HEK293 (cell line): ENCODE results near the gene SOX18.

ENCODE experiments used
- BCL11A ChIP-seq: fragments of 450-650 bp; formaldehyde crosslinking; IDR thresholded peaks from 2 replicates; pipeline ENCODE4 v1.5.1; 2016; ENCODE audit warnings: low read depth, missing biosample characterization, missing genetic modification characterization
- GLI2 ChIP-seq: fragments of 450-650 bp; formaldehyde crosslinking; IDR thresholded peaks from 2 replicates; pipeline ENCODE4; 2017; ENCODE audit warnings: missing biosample characterization, missing genetic modification characterization, low read depth, borderline replicate concordance
- HOXA7 ChIP-seq: sonication (generic); formaldehyde crosslinking; IDR thresholded peaks from 2 replicates; pipeline ENCODE4 v1.8.1; 2022; ENCODE audit warnings: missing genetic modification reagents, borderline replicate concordance
- IKZF3 ChIP-seq: fragments of 450-650 bp; IDR thresholded peaks from 2 replicates; pipeline ENCODE4 v1.5.0; 2018; ENCODE audit warnings: missing biosample characterization, mild to moderate bottlenecking, missing genetic modification characterization, moderate library complexity
- KLF7 ChIP-seq: fragments of 450-650 bp; formaldehyde crosslinking; IDR thresholded peaks from 2 replicates; pipeline ENCODE4 v1.5.1; 2016; ENCODE audit warnings: missing biosample characterization, missing genetic modification characterization, borderline replicate concordance
- KLF8 ChIP-seq: fragments of 450-650 bp; formaldehyde crosslinking; IDR thresholded peaks from 2 replicates; pipeline ENCODE4 v1.5.1; 2016; ENCODE audit warnings: missing biosample characterization, missing genetic modification characterization
- SCRT1 ChIP-seq: fragments of 450-650 bp; formaldehyde crosslinking; IDR thresholded peaks from 2 replicates; pipeline ENCODE4 v1.5.1; 2016; ENCODE audit warnings: missing biosample characterization, missing genetic modification characterization, borderline replicate concordance
- SP7 ChIP-seq: fragments of 450-650 bp; formaldehyde crosslinking; IDR thresholded peaks from 2 replicates; pipeline ENCODE4 v1.5.1; 2016; ENCODE audit warnings: missing biosample characterization, missing genetic modification characterization
- ZBTB1 ChIP-seq: fragments of 450-650 bp; formaldehyde crosslinking; IDR thresholded peaks from 2 replicates; pipeline ENCODE4 v1.5.1; 2016; ENCODE audit warnings: missing biosample characterization, missing genetic modification characterization
- ZBTB20 ChIP-seq: fragments of 450-650 bp; formaldehyde crosslinking; IDR thresholded peaks from 2 replicates; pipeline ENCODE4 v1.5.1; 2016; ENCODE audit warnings: missing biosample characterization, missing genetic modification characterization
- ZBTB21 ChIP-seq: fragments of 450-650 bp; formaldehyde crosslinking; IDR thresholded peaks from 2 replicates; pipeline ENCODE4 v1.5.1; 2017; ENCODE audit warnings: missing biosample characterization, missing genetic modification characterization
- ZBTB8A ChIP-seq: fragments of 450-650 bp; formaldehyde crosslinking; IDR thresholded peaks from 2 replicates; pipeline ENCODE4 v1.5.1; 2016; ENCODE audit warnings: missing biosample characterization, missing genetic modification characterization
- ZFP3 ChIP-seq: fragments of 450-650 bp; formaldehyde crosslinking; IDR thresholded peaks from 2 replicates; pipeline ENCODE4 v1.5.1; 2016; ENCODE audit warnings: low read depth, missing biosample characterization, missing genetic modification characterization
- ZNF112 ChIP-seq: fragments of 450-650 bp; formaldehyde crosslinking; IDR thresholded peaks from 2 replicates; pipeline ENCODE4 v1.5.0; 2017; ENCODE audit warnings: missing biosample characterization, missing genetic modification characterization
- ZNF121 ChIP-seq: fragments of 450-650 bp; formaldehyde crosslinking; IDR thresholded peaks from 2 replicates; pipeline ENCODE4 v1.5.1; 2016; ENCODE audit warnings: missing biosample characterization, missing genetic modification characterization
- ZNF174 ChIP-seq: fragments of 450-650 bp; formaldehyde crosslinking; IDR thresholded peaks from 2 replicates; pipeline ENCODE4 v1.5.0; 2017; ENCODE audit warnings: missing biosample characterization, mild to moderate bottlenecking, missing genetic modification characterization
- ZNF433 ChIP-seq: fragments of 450-650 bp; formaldehyde crosslinking; IDR thresholded peaks from 2 replicates; pipeline ENCODE4 v1.5.1; 2016; ENCODE audit warnings: missing biosample characterization, missing genetic modification characterization, low read depth
- ZNF473 ChIP-seq: fragments of 450-650 bp; formaldehyde crosslinking; IDR thresholded peaks from 2 replicates; pipeline ENCODE4 v1.5.1; 2017; ENCODE audit warnings: missing biosample characterization, missing genetic modification characterization
- ZNF544 ChIP-seq: fragments of 450-650 bp; formaldehyde crosslinking; IDR thresholded peaks from 2 replicates; pipeline ENCODE4 v1.5.0; 2017; ENCODE audit warnings: missing biosample characterization, missing genetic modification characterization
- ZNF571 ChIP-seq: fragments of 450-650 bp; formaldehyde crosslinking; IDR thresholded peaks from 2 replicates; pipeline ENCODE4 v1.5.0; 2017; ENCODE audit warnings: missing biosample characterization, missing genetic modification characterization
- ZNF610 ChIP-seq: fragments of 450-650 bp; formaldehyde crosslinking; IDR thresholded peaks from 2 replicates; pipeline ENCODE4 v1.5.1; 2016; ENCODE audit warnings: missing biosample characterization, missing genetic modification characterization, borderline replicate concordance
- ZNF623 ChIP-seq: fragments of 450-650 bp; formaldehyde crosslinking; IDR thresholded peaks from 2 replicates; pipeline ENCODE4 v1.5.1; 2016; ENCODE audit warnings: missing biosample characterization, missing genetic modification characterization
- ZSCAN30 ChIP-seq: fragments of 450-650 bp; IDR thresholded peaks from 2 replicates; pipeline ENCODE4 v1.5.1; 2018; ENCODE audit warnings: missing biosample characterization, mild to moderate bottlenecking, missing genetic modification characterization, moderate library complexity
- ZXDB ChIP-seq: fragments of 450-650 bp; formaldehyde crosslinking; IDR thresholded peaks from 2 replicates; pipeline ENCODE4 v1.5.1; 2016; ENCODE audit warnings: missing biosample characterization, missing genetic modification characterization
- TF ChIP-seq, protein P1 (sequence below): fragments of 450-650 bp; formaldehyde crosslinking; IDR thresholded peaks from 2 replicates; pipeline ENCODE4 v1.5.1; 2017; ENCODE audit warnings: missing biosample characterization, missing genetic modification characterization
- TF ChIP-seq, protein P2 (sequence below): fragments of 450-650 bp; formaldehyde crosslinking; IDR thresholded peaks from 2 replicates; pipeline ENCODE4 v1.5.1; 2016; ENCODE audit warnings: missing biosample characterization, missing genetic modification characterization
- TF ChIP-seq, protein P3 (sequence below): fragments of 450-650 bp; IDR thresholded peaks from 2 replicates; pipeline ENCODE4 v1.5.1; 2018; ENCODE audit warnings: missing biosample characterization, mild to moderate bottlenecking, missing genetic modification characterization
- TF ChIP-seq, protein P4 (sequence below): fragments of 450-650 bp; formaldehyde crosslinking; IDR thresholded peaks from 2 replicates; pipeline ENCODE4 v1.5.1; 2016; ENCODE audit warnings: missing biosample characterization, missing genetic modification characterization
- TF ChIP-seq, protein P5 (sequence below): fragments of 450-650 bp; formaldehyde crosslinking; IDR thresholded peaks from 2 replicates; pipeline ENCODE4 v1.5.1; 2016; ENCODE audit warnings: missing biosample characterization, missing genetic modification characterization
- TF ChIP-seq, protein P6 (sequence below): fragments of 450-650 bp; formaldehyde crosslinking; IDR thresholded peaks from 2 replicates; pipeline ENCODE4 v1.5.1; 2016; ENCODE audit warnings: missing biosample characterization, missing genetic modification characterization

Gene SOX18

DNA sequence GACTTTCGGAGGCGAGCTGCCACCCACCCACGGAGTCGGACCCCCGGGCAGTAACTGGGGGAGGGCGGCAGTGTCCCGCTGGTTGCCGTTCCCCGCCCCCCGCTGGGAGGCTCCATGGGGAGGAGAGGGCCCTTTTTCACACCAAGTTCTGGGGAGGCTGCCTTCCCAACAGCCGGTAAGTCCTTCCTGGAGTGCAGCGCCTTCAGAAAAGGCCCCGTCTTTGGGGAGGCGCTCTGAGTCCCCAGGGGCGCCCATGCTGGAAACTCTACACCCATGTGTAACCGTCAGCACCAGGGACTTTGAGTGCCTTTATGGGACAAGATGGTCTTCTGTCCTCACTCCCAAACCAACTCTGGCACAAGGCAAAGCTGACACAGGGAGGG, 430 bp upstream of the SOX18 start (continued):
- TF ChIP-seq ZNF433 (tag by site-specific recombination) (no peak), ZNF174 (tag by site-specific recombination) (no peak), ZXDB (tag by site-specific recombination) (peak; percentile 46), ZBTB8A (peak; percentile 75), ZNF112 (tag by site-specific recombination) (no peak), ZNF571 (tag by site-specific recombination) (no peak), ZNF473 (no peak), SP7 (peak; percentile 84), ZNF121 (tag by site-specific recombination) (peak; percentile 45; the same call in 1 of the 2 replicates), GLI2 (tag by site-specific recombination) (no peak), ZNF544 (tag by site-specific recombination) (no peak), BCL11A (peak; percentile 52; the same call in 1 of the 2 replicates), KLF8 (tag by site-specific recombination) (peak; percentile 48; the same call in 1 of the 2 replicates), ZBTB1 (tag by site-specific recombination) (no peak), ZBTB20 (peak; percentile 32; the same call in 1 of the 2 replicates), ZFP3 (no peak), IKZF3 (peak; percentile 50; the same call in 1 of the 2 replicates), HOXA7 (CRISPR knock-in tag) (no peak), ZNF623 (tag by site-specific recombination) (no peak), ZBTB21 (tag by site-specific recombination) (no peak), KLF7 (tag by site-specific recombination) (peak; percentile 54; the same call in 1 of the 2 replicates), ZSCAN30 (tag by site-specific recombination) (peak; percentile 27; the same call in 1 of the 2 replicates), ZNF610 (no peak), SCRT1 (no peak)
- TF ChIP-seq, protein P1, sequence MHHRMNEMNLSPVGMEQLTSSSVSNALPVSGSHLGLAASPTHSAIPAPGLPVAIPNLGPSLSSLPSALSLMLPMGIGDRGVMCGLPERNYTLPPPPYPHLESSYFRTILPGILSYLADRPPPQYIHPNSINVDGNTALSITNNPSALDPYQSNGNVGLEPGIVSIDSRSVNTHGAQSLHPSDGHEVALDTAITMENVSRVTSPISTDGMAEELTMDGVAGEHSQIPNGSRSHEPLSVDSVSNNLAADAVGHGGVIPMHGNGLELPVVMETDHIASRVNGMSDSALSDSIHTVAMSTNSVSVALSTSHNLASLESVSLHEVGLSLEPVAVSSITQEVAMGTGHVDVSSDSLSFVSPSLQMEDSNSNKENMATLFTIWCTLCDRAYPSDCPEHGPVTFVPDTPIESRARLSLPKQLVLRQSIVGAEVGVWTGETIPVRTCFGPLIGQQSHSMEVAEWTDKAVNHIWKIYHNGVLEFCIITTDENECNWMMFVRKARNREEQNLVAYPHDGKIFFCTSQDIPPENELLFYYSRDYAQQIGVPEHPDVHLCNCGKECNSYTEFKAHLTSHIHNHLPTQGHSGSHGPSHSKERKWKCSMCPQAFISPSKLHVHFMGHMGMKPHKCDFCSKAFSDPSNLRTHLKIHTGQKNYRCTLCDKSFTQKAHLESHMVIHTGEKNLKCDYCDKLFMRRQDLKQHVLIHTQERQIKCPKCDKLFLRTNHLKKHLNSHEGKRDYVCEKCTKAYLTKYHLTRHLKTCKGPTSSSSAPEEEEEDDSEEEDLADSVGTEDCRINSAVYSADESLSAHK, result no peak
- TF ChIP-seq, protein P2, sequence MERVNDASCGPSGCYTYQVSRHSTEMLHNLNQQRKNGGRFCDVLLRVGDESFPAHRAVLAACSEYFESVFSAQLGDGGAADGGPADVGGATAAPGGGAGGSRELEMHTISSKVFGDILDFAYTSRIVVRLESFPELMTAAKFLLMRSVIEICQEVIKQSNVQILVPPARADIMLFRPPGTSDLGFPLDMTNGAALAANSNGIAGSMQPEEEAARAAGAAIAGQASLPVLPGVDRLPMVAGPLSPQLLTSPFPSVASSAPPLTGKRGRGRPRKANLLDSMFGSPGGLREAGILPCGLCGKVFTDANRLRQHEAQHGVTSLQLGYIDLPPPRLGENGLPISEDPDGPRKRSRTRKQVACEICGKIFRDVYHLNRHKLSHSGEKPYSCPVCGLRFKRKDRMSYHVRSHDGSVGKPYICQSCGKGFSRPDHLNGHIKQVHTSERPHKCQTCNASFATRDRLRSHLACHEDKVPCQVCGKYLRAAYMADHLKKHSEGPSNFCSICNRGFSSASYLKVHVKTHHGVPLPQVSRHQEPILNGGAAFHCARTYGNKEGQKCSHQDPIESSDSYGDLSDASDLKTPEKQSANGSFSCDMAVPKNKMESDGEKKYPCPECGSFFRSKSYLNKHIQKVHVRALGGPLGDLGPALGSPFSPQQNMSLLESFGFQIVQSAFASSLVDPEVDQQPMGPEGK (tag by site-specific recombination), result peak; percentile 78
- TF ChIP-seq, protein P3, sequence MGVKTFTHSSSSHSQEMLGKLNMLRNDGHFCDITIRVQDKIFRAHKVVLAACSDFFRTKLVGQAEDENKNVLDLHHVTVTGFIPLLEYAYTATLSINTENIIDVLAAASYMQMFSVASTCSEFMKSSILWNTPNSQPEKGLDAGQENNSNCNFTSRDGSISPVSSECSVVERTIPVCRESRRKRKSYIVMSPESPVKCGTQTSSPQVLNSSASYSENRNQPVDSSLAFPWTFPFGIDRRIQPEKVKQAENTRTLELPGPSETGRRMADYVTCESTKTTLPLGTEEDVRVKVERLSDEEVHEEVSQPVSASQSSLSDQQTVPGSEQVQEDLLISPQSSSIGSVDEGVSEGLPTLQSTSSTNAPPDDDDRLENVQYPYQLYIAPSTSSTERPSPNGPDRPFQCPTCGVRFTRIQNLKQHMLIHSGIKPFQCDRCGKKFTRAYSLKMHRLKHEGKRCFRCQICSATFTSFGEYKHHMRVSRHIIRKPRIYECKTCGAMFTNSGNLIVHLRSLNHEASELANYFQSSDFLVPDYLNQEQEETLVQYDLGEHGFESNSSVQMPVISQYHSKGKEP (tag by site-specific recombination), result no peak
- TF ChIP-seq, protein P4, sequence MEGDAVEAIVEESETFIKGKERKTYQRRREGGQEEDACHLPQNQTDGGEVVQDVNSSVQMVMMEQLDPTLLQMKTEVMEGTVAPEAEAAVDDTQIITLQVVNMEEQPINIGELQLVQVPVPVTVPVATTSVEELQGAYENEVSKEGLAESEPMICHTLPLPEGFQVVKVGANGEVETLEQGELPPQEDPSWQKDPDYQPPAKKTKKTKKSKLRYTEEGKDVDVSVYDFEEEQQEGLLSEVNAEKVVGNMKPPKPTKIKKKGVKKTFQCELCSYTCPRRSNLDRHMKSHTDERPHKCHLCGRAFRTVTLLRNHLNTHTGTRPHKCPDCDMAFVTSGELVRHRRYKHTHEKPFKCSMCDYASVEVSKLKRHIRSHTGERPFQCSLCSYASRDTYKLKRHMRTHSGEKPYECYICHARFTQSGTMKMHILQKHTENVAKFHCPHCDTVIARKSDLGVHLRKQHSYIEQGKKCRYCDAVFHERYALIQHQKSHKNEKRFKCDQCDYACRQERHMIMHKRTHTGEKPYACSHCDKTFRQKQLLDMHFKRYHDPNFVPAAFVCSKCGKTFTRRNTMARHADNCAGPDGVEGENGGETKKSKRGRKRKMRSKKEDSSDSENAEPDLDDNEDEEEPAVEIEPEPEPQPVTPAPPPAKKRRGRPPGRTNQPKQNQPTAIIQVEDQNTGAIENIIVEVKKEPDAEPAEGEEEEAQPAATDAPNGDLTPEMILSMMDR (tag by site-specific recombination), result no peak
- TF ChIP-seq, protein P5, sequence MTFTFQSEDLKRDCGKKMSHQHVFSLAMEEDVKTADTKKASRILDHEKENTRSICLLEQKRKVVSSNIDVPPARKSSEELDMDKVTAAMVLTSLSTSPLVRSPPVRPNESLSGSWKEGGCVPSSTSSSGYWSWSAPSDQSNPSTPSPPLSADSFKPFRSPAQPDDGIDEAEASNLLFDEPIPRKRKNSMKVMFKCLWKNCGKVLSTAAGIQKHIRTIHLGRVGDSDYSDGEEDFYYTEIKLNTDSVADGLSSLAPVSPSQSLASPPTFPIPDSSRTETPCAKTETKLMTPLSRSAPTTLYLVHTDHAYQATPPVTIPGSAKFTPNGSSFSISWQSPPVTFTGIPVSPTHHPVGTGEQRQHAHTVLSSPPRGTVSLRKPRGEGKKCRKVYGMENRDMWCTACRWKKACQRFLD (tag by site-specific recombination), result no peak
- TF ChIP-seq, protein P6, sequence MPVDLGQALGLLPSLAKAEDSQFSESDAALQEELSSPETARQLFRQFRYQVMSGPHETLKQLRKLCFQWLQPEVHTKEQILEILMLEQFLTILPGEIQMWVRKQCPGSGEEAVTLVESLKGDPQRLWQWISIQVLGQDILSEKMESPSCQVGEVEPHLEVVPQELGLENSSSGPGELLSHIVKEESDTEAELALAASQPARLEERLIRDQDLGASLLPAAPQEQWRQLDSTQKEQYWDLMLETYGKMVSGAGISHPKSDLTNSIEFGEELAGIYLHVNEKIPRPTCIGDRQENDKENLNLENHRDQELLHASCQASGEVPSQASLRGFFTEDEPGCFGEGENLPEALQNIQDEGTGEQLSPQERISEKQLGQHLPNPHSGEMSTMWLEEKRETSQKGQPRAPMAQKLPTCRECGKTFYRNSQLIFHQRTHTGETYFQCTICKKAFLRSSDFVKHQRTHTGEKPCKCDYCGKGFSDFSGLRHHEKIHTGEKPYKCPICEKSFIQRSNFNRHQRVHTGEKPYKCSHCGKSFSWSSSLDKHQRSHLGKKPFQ, result no peak
